CD14-positive monocyte (primary cell): ENCODE results near the gene PRAF2. TPM values are rescaled to one million over a fixed set of nuclear protein-coding genes. Genes with fewer than 3 reads are reported as not detected.
A peak's percentile ranks its signal among the peaks of the same experiment; 100 is the strongest.

ENCODE experiments used
- DNase-seq, 3 donors: peaks; one replicate each; pipeline ENCODE4 v3.0.0-alpha.2; 2011 to 2022
- H2AFZ ChIP-seq: 2 replicates; pipeline ENCODE4 v1.6.0; 2012; ENCODE audit warnings: mild to moderate bottlenecking, low read depth, low read length, inconsistent platforms; ENCODE audit not compliant: insufficient read depth, poor library complexity, severe bottlenecking
- H3K27ac ChIP-seq, 2 donors: 1 replicate in 1 of 2; 2 replicates in 1 of 2; pipeline ENCODE4 v1.5.1; 2012 to 2013; ENCODE audit warnings: low read length in 2 of 2, control low read depth in 1 of 2, inconsistent platforms in 1 of 2, low read depth in 1 of 2, mild to moderate bottlenecking in 1 of 2
- H3K27me3 ChIP-seq, 2 donors: one replicate each; pipeline versions ENCODE4 v1.6.0 to v1.6.1; 2011 to 2013; ENCODE audit warnings: low read length in 2 of 2; ENCODE audit not compliant: control insufficient read depth in 2 of 2, insufficient read depth in 2 of 2
- H3K36me3 ChIP-seq, 2 donors: replicated peaks in 1 of 2; 1 replicate in 1 of 2; 2 replicates in 1 of 2; pipeline versions ENCODE4 v1.5.1 to v1.6.1; 2012 to 2013; ENCODE audit warnings: low read length in 2 of 2, control low read depth in 1 of 2, inconsistent platforms in 1 of 2, mild to moderate bottlenecking in 1 of 2; ENCODE audit not compliant: insufficient read depth in 2 of 2, control insufficient read depth in 1 of 2
- H3K4me1 ChIP-seq, 2 donors: 1 replicate in 1 of 2; 2 replicates in 1 of 2; pipeline versions ENCODE4 v1.5.1 to v1.6.1; 2012 to 2013; ENCODE audit warnings: low read length in 2 of 2, control low read depth in 1 of 2, inconsistent platforms in 1 of 2, mild to moderate bottlenecking in 1 of 2, moderate library complexity in 1 of 2; ENCODE audit not compliant: insufficient read depth in 2 of 2, control insufficient read depth in 1 of 2
- H3K4me2 ChIP-seq: replicated peaks from 2 replicates; pipeline ENCODE3; 2012; ENCODE audit warnings: low read length, moderate library complexity, mild to moderate bottlenecking; ENCODE audit not compliant: poor library complexity, severe bottlenecking; ENCODE audit errors: extremely low read depth
- H3K4me3 ChIP-seq, 3 experiments: fragments of 200-600 bp in 1 of 3; sonication (generic) in 1 of 3; replicated peaks in 1 of 3; 1 replicate in 2 of 3; 2 replicates in 1 of 3; pipeline ENCODE4 v1.5.1; 2011 to 2013; ENCODE audit warnings: low read length in 3 of 3, mild to moderate bottlenecking in 3 of 3, control low read depth in 2 of 3, low read depth in 2 of 3, inconsistent platforms in 1 of 3, moderate library complexity in 1 of 3
- H3K79me2 ChIP-seq: 2 replicates; pipeline ENCODE4 v1.6.0; 2012; ENCODE audit warnings: mild to moderate bottlenecking, control low read depth, inconsistent platforms, low read length, moderate library complexity; ENCODE audit not compliant: insufficient read depth
- H3K9ac ChIP-seq: 2 replicates; pipeline ENCODE4 v1.6.0; 2017; ENCODE audit warnings: low read length, mild to moderate bottlenecking; ENCODE audit not compliant: insufficient read depth, poor library complexity, severe bottlenecking
- H3K9me3 ChIP-seq, 2 donors: replicated peaks in 1 of 2; 1 replicate in 1 of 2; 2 replicates in 1 of 2; pipeline versions ENCODE4 v1.5.1 to v1.6.1; 2012 to 2013; ENCODE audit warnings: low read length in 2 of 2, control low read depth in 1 of 2; ENCODE audit not compliant: control insufficient read depth in 1 of 2, insufficient read depth in 1 of 2
- H4K20me1 ChIP-seq: 2 replicates; pipeline ENCODE4 v1.6.0; 2012; ENCODE audit warnings: mild to moderate bottlenecking, low read length, control low read depth, moderate library complexity; ENCODE audit not compliant: insufficient read depth
- H3K27ac Mint-ChIP-seq, 7 donors: one replicate each; pipeline ENCODE4 v1.8.0; 2020; ENCODE audit warnings: mild to moderate bottlenecking in 7 of 7, mixed read lengths in 7 of 7, moderate library complexity in 6 of 7, inconsistent platforms in 2 of 7
- H3K27me3 Mint-ChIP-seq, 3 donors: one replicate each; pipeline ENCODE4 v1.8.0; 2021 to 2022; ENCODE audit warnings: low read depth in 3 of 3, mild to moderate bottlenecking in 3 of 3, mixed read lengths in 3 of 3, moderate library complexity in 3 of 3, inconsistent platforms in 1 of 3
- H3K36me3 Mint-ChIP-seq, 2 donors: one replicate each; pipeline ENCODE4 v1.8.0; 2020; ENCODE audit warnings: mixed read lengths in 2 of 2, inconsistent platforms in 1 of 2, mild to moderate bottlenecking in 1 of 2
- H3K4me1 Mint-ChIP-seq: one replicate; pipeline ENCODE4 v1.8.0; 2020; ENCODE audit warnings: mild to moderate bottlenecking, mixed read lengths
- H3K4me3 Mint-ChIP-seq, 2 donors: one replicate each; pipeline ENCODE4 v1.8.0; 2020; ENCODE audit warnings: mild to moderate bottlenecking in 2 of 2, mixed read lengths in 2 of 2, moderate library complexity in 1 of 2
- H3K9me3 Mint-ChIP-seq, 7 donors: one replicate each; pipeline ENCODE4 v1.8.0; 2020 to 2022; ENCODE audit warnings: mixed read lengths in 7 of 7, mild to moderate bottlenecking in 6 of 7, moderate library complexity in 6 of 7, inconsistent platforms in 2 of 7
- WGBS: methylation state at CpG from one replicate; pipeline ENCODE4 v1.1.5; 2013; ENCODE audit warnings: missing lambda C conversion rate; ENCODE audit not compliant: insufficient coverage; 5-methylcytosine and 5-hydroxymethylcytosine counted together
- intact Hi-C, 2 donors: fragments of 100-400 bp; cut with micrococcal nuclease; formaldehyde crosslinking; loops; one replicate each; pipeline versions ENCODE4 v1.15.0 to v1.15.1; 2023
- polyA plus RNA-seq, 3 donors: library from polyadenylated mRNA; depleted of rRNA in 1 of 3; unstranded in 2 of 3; stranded (reverse) in 1 of 3; fragments of 300-500 nt in 2 of 3; fragments of >200 nt in 1 of 3; fragmentation: Illumina TruSeq in 2 of 3; gene quantifications; 1 replicate in 2 of 3; 2 replicates in 1 of 3; pipeline ENCODE4 v1.2.3, GENCODE V29; 2012 to 2021
- TF ChIP-seq, protein P1 (sequence below): fragments of 200-600 bp; IDR thresholded peaks from one replicate; pipeline ENCODE4 v1.8.0; 2022; ENCODE audit warnings: antibody characterized with exemption, mild to moderate bottlenecking

The PRAF2 gene
- polyA plus RNA-seq, 3 donors, result 4.1 to 7.9 (median 5.5) TPM

DNA sequence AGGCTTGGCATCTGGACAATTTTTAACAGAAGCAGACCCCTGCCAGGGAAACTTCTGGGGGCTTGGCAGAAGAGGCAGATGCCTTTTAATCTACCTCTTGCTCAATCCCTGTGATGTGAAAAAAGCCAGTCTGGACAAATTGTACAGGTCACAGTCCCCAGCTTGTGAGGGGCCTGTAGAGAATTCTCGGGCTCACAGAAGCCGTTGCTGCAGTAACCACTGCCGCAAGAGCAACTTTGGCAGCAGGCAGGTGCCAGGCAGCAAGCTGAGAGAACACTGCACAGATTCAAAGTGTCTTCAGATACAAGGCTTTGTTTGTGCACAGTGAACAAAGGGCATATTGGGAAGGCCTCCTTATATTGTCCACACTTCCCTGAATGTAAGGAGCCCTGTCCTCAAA, 38.0 kb upstream of the PRAF2 start:
- Histone ChIP-seq H3K9me3 (no peaks in the 10 kb centered on the region), H2AFZ (no peak overlapping the region), H4K20me1 (no peaks in the 10 kb centered on the region), H3K36me3 (peaks cover 49 to 57% of the 10 kb centered on the region in 2 donors), H3K9ac (no peak overlapping the region), H3K27me3 (no peaks in the 10 kb centered on the region), H3K79me2 (no peaks in the 10 kb centered on the region), H3K4me3 (no peak overlapping the region), H3K4me2 (no peak overlapping the region), H3K27ac (no peak overlapping the region), H3K4me1 (no peaks in the 10 kb centered on the region)
- Mint-ChIP-seq H3K27me3 (peaks cover 0 to 5% (median 0%) of the 10 kb centered on the region in 3 donors), H3K4me3 (no peak overlapping the region), H3K36me3 (peaks cover 44 to 67% of the 10 kb centered on the region in 2 donors), H3K4me1 (no peaks in the 10 kb centered on the region), H3K9me3 (peaks cover 0 to 2% (median 1%) of the 10 kb centered on the region in 7 donors), H3K27ac (peak overlapping the region in 1 of 7 donors; percentile 42)
- intact Hi-C loops, result no loop called here
- WGBS, result 92% methylated on average over 2 of the region's 3 CpGs
- TF ChIP-seq, protein P1, sequence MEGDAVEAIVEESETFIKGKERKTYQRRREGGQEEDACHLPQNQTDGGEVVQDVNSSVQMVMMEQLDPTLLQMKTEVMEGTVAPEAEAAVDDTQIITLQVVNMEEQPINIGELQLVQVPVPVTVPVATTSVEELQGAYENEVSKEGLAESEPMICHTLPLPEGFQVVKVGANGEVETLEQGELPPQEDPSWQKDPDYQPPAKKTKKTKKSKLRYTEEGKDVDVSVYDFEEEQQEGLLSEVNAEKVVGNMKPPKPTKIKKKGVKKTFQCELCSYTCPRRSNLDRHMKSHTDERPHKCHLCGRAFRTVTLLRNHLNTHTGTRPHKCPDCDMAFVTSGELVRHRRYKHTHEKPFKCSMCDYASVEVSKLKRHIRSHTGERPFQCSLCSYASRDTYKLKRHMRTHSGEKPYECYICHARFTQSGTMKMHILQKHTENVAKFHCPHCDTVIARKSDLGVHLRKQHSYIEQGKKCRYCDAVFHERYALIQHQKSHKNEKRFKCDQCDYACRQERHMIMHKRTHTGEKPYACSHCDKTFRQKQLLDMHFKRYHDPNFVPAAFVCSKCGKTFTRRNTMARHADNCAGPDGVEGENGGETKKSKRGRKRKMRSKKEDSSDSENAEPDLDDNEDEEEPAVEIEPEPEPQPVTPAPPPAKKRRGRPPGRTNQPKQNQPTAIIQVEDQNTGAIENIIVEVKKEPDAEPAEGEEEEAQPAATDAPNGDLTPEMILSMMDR, result no peak
- DNase-seq, result no peak

GRCh38 chrX:49110417-49110816, 36.6 kb upstream of the PRAF2 start:
- no peak overlapping the region for H3K4me2 ChIP-seq
- Mint-ChIP-seq H3K4me1 (no peaks in the 10 kb centered on the region), H3K4me3 (no peak overlapping the region), H3K27me3 (peaks cover 0 to 3% (median 0%) of the 10 kb centered on the region in 3 donors), H3K36me3 (peaks cover 32 to 53% of the 10 kb centered on the region in 2 donors), H3K27ac (no peak overlapping the region), H3K9me3 (peaks cover 0 to 2% (median 0%) of the 10 kb centered on the region in 7 donors)
- peaks cover 35 to 43% of the 10 kb centered on the region in 2 donors for H3K36me3 ChIP-seq
- H3K9me3 ChIP-seq, result no peaks in the 10 kb centered on the region
- TF ChIP-seq, protein P1, result no peak
- H3K9ac ChIP-seq, result no peak overlapping the region
- no peaks in the 10 kb centered on the region for H4K20me1 ChIP-seq
- H3K4me3 ChIP-seq, result no peak overlapping the region
- H2AFZ ChIP-seq, result no peak overlapping the region
- DNase-seq, result no peak
- H3K27ac ChIP-seq, result no peak overlapping the region
- H3K79me2 ChIP-seq, result no peaks in the 10 kb centered on the region
- no peaks in the 10 kb centered on the region for H3K27me3 ChIP-seq
- no peaks in the 10 kb centered on the region for H3K4me1 ChIP-seq
- intact Hi-C loops, result no loop called here
- no CpG with 5 or more reads among the region's 3 CpGs for WGBS
